ENCODE data around the gene PCDHGB7. TPM values are rescaled to one million over a fixed set of nuclear protein-coding genes. Genes with fewer than 3 reads are reported as not detected.
A peak's percentile ranks its signal among the peaks of the same experiment; 100 is the strongest.
"Not testable (repeated sequence)": the region's sequence is repeated elsewhere in the genome, so short reads cannot be mapped to it uniquely, and the experiment has no call there.

Gene PCDHGB7
- total and polyA plus RNA-seq, 7 donors: 0.60 to 19.4 (median 16.3) TPM; not detected in 1

- no peak within 1 kb of the TSS for H3K4me3 ChIP-seq
- intact Hi-C loops (cut with DNase I): no loop called here
- 34 to 60% methylated on average over 38 of the region's 38 CpGs for WGBS, 2 donors
Measured at GRCh38 chr5:141392429-141393198, 24.9 kb upstream of the PCDHGB7 start, which contains the start of gene PCDHGA8. TSS of gene PCDHGA8 (plus strand) at chr5:141392633. CDS start at chr5:141392814, 181 bp downstream.

GRCh38 chr5:141393267-141393666 is 24.2 kb upstream of the PCDHGB7 start:
- 41 to 61% methylated on average over 21 of the region's 21 CpGs for WGBS, 2 donors
- no peak overlapping the region for H3K27ac ChIP-seq
- no peak overlapping the region for H3K4me3 ChIP-seq
- intact Hi-C loops (cut with DNase I): no loop called here
- peaks cover 37 to 92% (median 64%) of the 10 kb centered on the region in 4 donors for H3K9me3 ChIP-seq
- H3K27me3 ChIP-seq: peaks cover 0 to 17% (median 0%) of the 10 kb centered on the region in 3 donors
- H3K36me3 ChIP-seq: no peaks in the 10 kb centered on the region
- DNase-seq: no peak
- TF ChIP-seq POLR2A (IDR thresholded peaks at IDR 0.05) (no peak), CTCF (IDR thresholded peaks at IDR 0.05) (no peak), POLR2AphosphoS5 (IDR thresholded peaks at IDR 0.05) (no peak), EP300 (IDR thresholded peaks at IDR 0.05) (no peak)
- H3K4me1 ChIP-seq: no peaks in the 10 kb centered on the region

More at GRCh38 chr5:141392429-141393198, 24.9 kb upstream of the PCDHGB7 start, which contains the start of gene PCDHGA8:
- no peak for TF ChIP-seq CTCF (IDR thresholded peaks at IDR 0.05)
- no peak for TF ChIP-seq POLR2AphosphoS5 (IDR thresholded peaks at IDR 0.05)
- no peak for TF ChIP-seq EP300 (IDR thresholded peaks at IDR 0.05)
- no peak for TF ChIP-seq POLR2A (IDR thresholded peaks at IDR 0.05)
- Histone ChIP-seq H3K9me3 (peaks cover 36 to 91% (median 64%) of the 10 kb centered on the region in 4 donors), H3K27ac (no peak within 1 kb of the TSS), H3K4me1 (no peaks in the 10 kb centered on the region), H3K36me3 (no peaks in the 10 kb centered on the region), H3K27me3 (peaks cover 0 to 17% (median 0%) of the 10 kb centered on the region in 3 donors)
- no peak for DNase-seq

- H3K9me3 ChIP-seq: peaks cover 33 to 90% (median 62%) of the 10 kb centered on the region in 4 donors
Measured at GRCh38 chr5:141394401-141395187, 22.9 kb upstream of the PCDHGB7 start.

GRCh38 chr5:141397756-141398551 is 19.5 kb upstream of the PCDHGB7 start, which contains the start of gene PCDHGB5:
TSS of gene PCDHGB5 (plus strand) at chr5:141397947. CDS start at chr5:141398128, 181 bp downstream.
- TF ChIP-seq CTCF (IDR thresholded peaks at IDR 0.05): peak in 2 of 4 experiments; percentile 11 to 27
- intact Hi-C loops (cut with DNase I); H3K36me3 ChIP-seq; DNase-seq; H3K4me1 ChIP-seq; H3K27ac ChIP-seq: not testable (repeated sequence)
- Histone ChIP-seq H3K27me3 (peaks cover 0 to 11% (median 0%) of the 10 kb centered on the region in 3 donors), H3K9me3 (peaks cover 40 to 88% (median 71%) of the 10 kb centered on the region in 4 donors), H3K4me3 (peak within 1 kb of the TSS in 3 of 4 donors; percentile 16 to 26 (median 25))
- 10 to 22% methylated on average over 25 of the region's 43 CpGs for WGBS, 2 donors

More at GRCh38 chr5:141394401-141395187, 22.9 kb upstream of the PCDHGB7 start:
- DNase-seq; H3K4me3 ChIP-seq; intact Hi-C loops (cut with DNase I); H3K27ac ChIP-seq; H3K4me1 ChIP-seq; H3K36me3 ChIP-seq: not testable (repeated sequence)
- peaks cover 0 to 17% (median 0%) of the 10 kb centered on the region in 3 donors for H3K27me3 ChIP-seq
- 43 to 66% methylated on average over 46 of the region's 53 CpGs for WGBS, 2 donors

All from sigmoid colon (tissue), 7 donors.